Mesodermal cell (in vitro differentiated cells): ENCODE results near the gene CHMP6.
A peak's percentile ranks its signal among the peaks of the same experiment; 100 is the strongest.

Experiments
- H3K27ac ChIP-seq: 2 replicates; pipeline ENCODE4 v1.7.0; 2013; ENCODE audit warnings: mild to moderate bottlenecking, low read depth, low read length, moderate library complexity; ENCODE audit not compliant: severe bottlenecking
- H3K36me3 ChIP-seq: 2 replicates; pipeline ENCODE4 v1.7.1; 2013; ENCODE audit warnings: mild to moderate bottlenecking, low read length, moderate library complexity; ENCODE audit not compliant: control insufficient read depth, insufficient read depth
- H3K4me1 ChIP-seq: one replicate; pipeline ENCODE4 v1.7.1; 2013; ENCODE audit warnings: mild to moderate bottlenecking, low read length; ENCODE audit not compliant: insufficient read depth, control insufficient read depth, poor library complexity, severe bottlenecking
- H3K4me3 ChIP-seq: 2 replicates; pipeline ENCODE4 v1.7.0; 2013; ENCODE audit warnings: low read length, control low read depth, mild to moderate bottlenecking; ENCODE audit not compliant: insufficient read depth, poor library complexity, severe bottlenecking; ENCODE audit errors: extremely low read depth
- H3K9me3 ChIP-seq: 2 replicates; pipeline ENCODE4 v1.7.1; 2013; ENCODE audit warnings: mild to moderate bottlenecking, low read length, moderate library complexity; ENCODE audit not compliant: control insufficient read depth
- WGBS, 2 experiments: methylation state at CpG; one replicate each; pipeline ENCODE4 v1.1.5; 2013; ENCODE audit warnings: missing lambda C conversion rate in 2 of 2; ENCODE audit not compliant: insufficient coverage in 2 of 2; 5-methylcytosine and 5-hydroxymethylcytosine counted together

The CHMP6 gene

DNA sequence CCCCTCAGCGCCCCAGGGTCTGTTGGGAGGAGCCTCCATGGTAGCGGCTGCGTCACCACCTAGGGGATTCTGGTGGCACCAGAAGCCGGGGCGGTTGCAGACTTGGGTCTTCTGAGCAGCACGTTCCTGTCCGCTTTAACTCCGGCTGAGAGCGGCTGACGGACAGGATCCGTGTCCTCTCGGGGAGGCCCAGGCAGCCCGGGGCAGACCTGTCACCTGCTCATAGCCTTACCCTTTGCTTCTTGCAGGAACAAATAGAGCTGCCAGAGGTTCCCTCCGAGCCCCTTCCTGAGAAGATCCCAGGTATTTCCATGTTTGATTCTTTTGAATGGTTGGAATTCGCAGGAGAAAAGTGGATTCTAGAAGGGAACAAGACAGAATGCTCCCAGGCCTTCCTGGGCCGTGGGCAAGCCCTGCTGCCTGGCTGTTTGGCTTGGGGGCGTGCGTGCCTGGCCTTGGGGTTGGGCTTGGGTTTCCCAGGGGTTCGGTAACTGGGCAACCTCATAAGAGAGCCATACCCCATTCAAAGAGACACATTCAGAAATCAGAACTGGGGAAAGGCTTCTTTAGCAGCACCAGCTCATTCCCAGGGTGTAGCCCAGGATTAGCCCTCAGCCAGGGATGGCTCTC lies 6.6 kb downstream of the CHMP6 start:
- Histone ChIP-seq H3K4me1 (no peaks in the 10 kb centered on the region), H3K36me3 (peaks cover 55% of the 10 kb centered on the region), H3K4me3 (no peak overlapping the region), H3K27ac (no peak overlapping the region), H3K9me3 (no peaks in the 10 kb centered on the region)
- WGBS, 2 experiments = 94 to 97% methylated on average over 17 to 19 of the region's 19 CpGs

DNA sequence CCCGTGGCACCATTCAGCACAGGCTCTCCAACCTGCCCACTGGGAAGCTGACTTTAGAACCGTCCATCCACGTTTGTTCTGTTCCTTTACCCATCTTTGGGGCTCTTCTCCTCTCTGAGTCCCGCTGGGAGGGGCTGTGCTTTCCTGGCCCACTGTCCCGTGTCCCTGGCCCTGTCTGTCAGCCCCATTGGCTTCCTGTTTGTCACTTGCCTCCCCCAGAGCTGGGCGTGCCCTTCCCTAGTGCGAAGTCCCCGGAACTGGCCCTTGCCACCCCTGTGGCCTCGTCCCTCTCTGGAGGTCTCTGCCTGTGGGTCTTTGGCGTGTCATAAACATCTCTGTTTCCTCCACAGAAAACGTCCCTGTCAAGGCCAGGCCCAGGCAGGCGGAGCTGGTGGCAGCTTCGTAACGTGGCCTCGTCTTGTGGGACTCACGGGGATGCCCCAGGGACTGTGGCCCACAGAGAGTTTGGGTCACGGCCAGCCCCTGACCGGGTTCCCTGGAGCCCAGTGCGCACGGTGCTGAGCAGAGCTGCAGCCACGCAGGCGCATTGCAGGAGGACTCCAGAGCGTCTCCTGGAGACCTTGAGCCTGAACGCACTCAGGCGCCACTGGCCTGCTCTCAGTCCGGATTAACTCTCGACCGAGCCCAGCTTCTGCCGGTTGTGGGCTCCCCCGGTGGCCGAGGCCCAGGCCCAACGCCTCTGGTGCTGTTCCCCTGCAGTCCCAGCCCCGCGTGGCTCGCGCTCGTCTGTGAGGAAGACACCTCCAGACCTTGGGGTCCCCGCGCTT lies 7.3 kb downstream of the CHMP6 start:
- H3K27ac ChIP-seq = no peak overlapping the region
- H3K4me3 ChIP-seq = no peak overlapping the region
- no peaks in the 10 kb centered on the region for H3K9me3 ChIP-seq
- peaks cover 3% of the 10 kb centered on the region for H3K4me1 ChIP-seq
- WGBS, 2 experiments = 94 to 96% methylated on average over 36 to 39 of the region's 39 CpGs
- peaks cover 55% of the 10 kb centered on the region for H3K36me3 ChIP-seq

- Histone ChIP-seq H3K4me1 (peaks cover 6% of the 10 kb centered on the region), H3K27ac (no peak overlapping the region)
- WGBS, 2 experiments = 96% methylated on average over 37 to 40 of the region's 40 CpGs
These were observed 8.1 kb downstream of the CHMP6 start for GRCh38 chr17:80999536-81000333.

DNA sequence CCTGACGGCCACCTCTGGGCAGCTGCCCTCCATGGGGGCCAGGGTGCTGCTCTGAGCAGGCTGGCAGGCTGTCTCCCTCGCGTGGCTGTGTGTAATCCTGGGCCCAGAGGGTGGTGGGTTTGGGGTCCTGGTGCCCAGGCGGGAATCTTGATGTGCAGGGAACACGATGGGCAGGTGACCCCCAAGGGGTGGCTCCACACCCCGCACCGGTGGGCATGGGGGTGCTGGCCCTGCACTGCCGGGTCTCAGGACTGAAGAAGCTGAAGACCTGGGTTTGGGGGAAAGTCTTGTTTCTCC lies 8.6 kb downstream of the CHMP6 start:
- Histone ChIP-seq H3K27ac (no peak overlapping the region), H3K4me1 (peaks cover 6% of the 10 kb centered on the region), H3K9me3 (no peaks in the 10 kb centered on the region), H3K36me3 (peaks cover 48% of the 10 kb centered on the region), H3K4me3 (no peak overlapping the region)
- WGBS, 2 experiments = 97 to 99% methylated on average over 7 of the region's 8 CpGs

More at GRCh38 chr17:80999536-81000333, 8.1 kb downstream of the CHMP6 start:
- H3K36me3 ChIP-seq = peaks cover 52% of the 10 kb centered on the region
- no peak overlapping the region for H3K4me3 ChIP-seq
- H3K9me3 ChIP-seq = no peaks in the 10 kb centered on the region

- Histone ChIP-seq H3K4me1 (peaks cover 6% of the 10 kb centered on the region), H3K4me3 (no peak overlapping the region), H3K9me3 (no peaks in the 10 kb centered on the region), H3K36me3 (peaks cover 43% of the 10 kb centered on the region), H3K27ac (no peak overlapping the region)
- 92 to 94% methylated on average over 18 of the region's 18 CpGs for WGBS, 2 experiments
These were observed 9.2 kb downstream of the CHMP6 start for GRCh38 chr17:81000631-81001357.

DNA sequence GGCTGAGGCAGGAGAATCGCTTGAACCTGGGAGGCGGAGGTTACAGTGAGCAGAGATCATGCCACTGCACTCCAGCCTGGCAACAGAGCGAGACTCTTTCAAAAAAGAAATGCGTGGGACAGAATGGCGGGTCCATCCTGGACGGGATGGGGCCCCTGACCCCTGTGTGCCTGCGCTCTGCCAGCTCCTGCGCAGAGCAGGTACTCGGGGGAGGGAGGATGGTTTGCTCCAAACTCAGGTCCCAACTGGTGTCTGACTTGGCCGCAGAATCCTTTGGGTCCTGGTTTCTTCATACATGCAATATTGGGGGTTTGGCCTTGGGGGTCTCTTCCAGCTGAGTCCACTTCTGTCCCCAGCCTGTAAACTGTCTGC lies 10.4 kb downstream of the CHMP6 start:
- Histone ChIP-seq H3K4me1 (peaks cover 6% of the 10 kb centered on the region), H3K9me3 (no peaks in the 10 kb centered on the region), H3K27ac (no peak overlapping the region), H3K4me3 (no peak overlapping the region), H3K36me3 (peaks cover 33% of the 10 kb centered on the region)
- 85 to 93% methylated on average over 7 to 9 of the region's 10 CpGs for WGBS, 2 experiments

DNA sequence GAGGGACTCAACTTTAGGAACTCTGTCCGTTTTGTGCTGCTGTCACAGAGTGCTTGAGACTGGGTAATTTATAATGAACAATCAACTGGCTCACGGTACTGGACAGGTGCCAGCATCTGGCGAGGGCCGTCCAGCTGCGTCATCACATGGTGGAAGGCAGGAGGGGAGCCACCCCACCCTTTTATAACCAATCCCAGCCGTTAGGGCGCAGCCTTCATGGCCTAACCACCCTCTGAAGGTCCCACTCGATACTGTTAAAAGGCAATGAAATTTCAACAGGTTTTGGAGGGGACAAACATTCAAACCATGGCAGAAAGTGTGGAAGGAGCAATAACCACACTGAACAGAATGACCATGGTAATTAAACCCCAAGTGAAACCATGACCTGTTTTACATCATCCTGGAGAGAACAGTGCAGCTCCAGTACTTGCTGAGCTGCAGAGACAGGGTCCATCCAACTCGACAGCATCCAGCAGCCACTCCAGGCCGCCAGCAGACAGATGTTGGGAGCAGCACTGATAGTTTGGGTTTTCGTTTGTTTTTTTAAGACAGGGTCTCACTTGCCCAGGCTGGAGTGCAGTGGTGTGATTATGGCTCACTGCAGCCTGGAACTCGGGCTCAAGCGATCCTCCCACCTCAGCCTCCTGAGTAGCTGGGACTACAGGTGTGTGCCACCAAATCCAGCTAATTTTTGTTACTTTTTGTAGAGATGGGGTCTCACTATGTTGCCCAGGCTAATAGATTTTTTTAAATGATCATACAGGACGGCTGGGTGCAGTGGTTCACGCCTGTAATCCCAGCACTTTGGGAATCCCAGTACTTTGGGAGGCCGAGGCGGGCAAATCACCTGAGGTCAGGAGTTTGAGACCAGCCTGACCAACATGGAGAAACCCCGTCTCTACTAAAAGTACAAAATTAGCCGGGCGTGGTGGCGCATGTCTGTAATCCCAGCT lies 11.0 kb downstream of the CHMP6 start:
- peaks cover 6% of the 10 kb centered on the region for H3K4me1 ChIP-seq
- H3K27ac ChIP-seq = no peak overlapping the region
- no peak overlapping the region for H3K4me3 ChIP-seq
- no peaks in the 10 kb centered on the region for H3K9me3 ChIP-seq
- 83% methylated on average over 13 to 14 of the region's 21 CpGs for WGBS, 2 experiments
- H3K36me3 ChIP-seq = peaks cover 27% of the 10 kb centered on the region

- H3K27ac ChIP-seq = no peak overlapping the region
- WGBS, 2 experiments = 7% methylated on average over 40 to 41 of the region's 72 CpGs
- peaks cover 6% of the 10 kb centered on the region for H3K4me1 ChIP-seq
- peak overlapping the region; percentile 19 for H3K4me3 ChIP-seq
- H3K36me3 ChIP-seq = peaks cover 15% of the 10 kb centered on the region
- H3K9me3 ChIP-seq = no peaks in the 10 kb centered on the region
These were observed 12.3 kb downstream of the CHMP6 start for GRCh38 chr17:81003711-81004475.

DNA sequence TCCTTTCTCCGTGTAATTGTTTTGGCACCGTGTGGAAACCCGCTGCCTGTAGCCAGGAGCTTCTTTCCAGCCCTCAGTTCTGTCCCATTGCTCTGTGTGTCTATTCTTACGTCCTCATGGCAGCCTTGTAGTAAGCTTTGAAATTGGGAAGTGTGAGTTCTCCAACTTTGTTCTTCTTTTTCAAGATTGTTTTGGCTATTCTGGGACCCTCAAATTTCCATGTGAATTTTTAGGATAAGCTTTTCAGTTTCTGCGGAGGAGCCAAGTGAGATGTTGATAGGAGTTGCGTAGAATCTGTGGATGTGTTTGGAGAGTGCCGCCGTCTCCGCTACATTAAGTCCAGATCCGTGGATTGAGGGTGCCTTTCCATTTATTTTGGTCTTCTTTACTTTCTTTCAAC lies 15.2 kb downstream of the CHMP6 start:
- Histone ChIP-seq H3K4me1 (peaks cover 6% of the 10 kb centered on the region), H3K9me3 (peaks cover 11% of the 10 kb centered on the region), H3K4me3 (no peak overlapping the region), H3K36me3 (no peaks in the 10 kb centered on the region), H3K27ac (no peak overlapping the region)
- 74 to 82% methylated on average over 3 to 5 of the region's 10 CpGs for WGBS, 2 experiments
